Right lobe of liver (tissue), 4 donors: Measurements from ENCODE around the gene RRP8.

Experiments used
- POLR2A ChIP-seq: fragments of 450-650 bp; IDR thresholded peaks from one replicate; pipeline ENCODE4 v1.6.1; 2017; ENCODE audit warnings: antibody characterized with exemption, mild to moderate bottlenecking
- TF ChIP-seq, protein P1 (sequence below), 4 donors: fragments of 200-600 bp in 3 of 4; fragments of 450-650 bp in 1 of 4; IDR thresholded peaks; one replicate each; pipeline versions ENCODE4 v1.5.1 to v1.8.0; 2016 to 2022; ENCODE audit warnings: antibody characterized with exemption in 4 of 4, mild to moderate bottlenecking in 2 of 4
- donor health status: DM: no; HTN: no; CAD: no.
- donor health status: DM: no; HTN: no; CAD: no.
- donor health status: DM: no; HTN: yes; CAD: no.

DNA sequence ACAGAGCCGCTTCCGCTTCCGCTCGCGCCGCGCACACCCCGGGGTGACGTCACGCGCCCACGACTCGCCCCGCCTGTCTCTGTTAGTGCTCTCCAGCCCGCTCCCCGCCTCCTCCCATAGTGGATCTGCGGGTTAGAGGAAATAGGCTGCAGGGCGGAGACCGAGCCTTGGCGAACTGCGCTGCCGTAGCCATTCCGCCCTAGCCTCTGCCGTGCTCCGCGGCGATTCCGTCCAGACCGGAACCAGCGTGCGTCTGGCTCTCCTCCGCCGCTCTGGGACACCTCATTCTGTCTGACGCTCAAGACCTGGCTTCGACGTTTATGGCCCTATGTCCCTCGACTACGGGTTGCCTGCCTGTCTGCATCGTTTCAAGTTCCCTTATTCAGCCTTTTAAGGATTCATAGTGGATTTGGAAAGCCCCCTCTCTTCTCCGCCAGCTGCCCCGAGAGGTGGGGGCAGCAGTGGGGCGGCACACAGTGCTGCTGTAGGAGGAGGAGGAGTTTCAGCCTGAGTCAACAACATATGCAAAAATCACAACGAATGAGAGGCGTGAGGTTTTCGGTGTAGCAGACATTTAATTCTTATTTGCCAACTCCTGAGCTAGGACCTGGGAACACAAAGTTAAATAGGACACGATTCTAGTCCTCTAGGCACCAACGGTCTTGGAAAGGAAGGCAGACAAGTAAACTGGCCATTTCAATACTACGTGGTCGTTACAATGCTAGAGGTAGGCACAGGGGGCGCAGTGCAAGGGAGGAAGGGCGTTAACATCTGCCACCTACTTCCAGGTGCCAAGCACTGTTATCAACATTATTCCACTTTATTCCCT lies 9.0 kb upstream of the RRP8 start, which contains the start of gene TAF10:
- TF ChIP-seq, protein P1, sequence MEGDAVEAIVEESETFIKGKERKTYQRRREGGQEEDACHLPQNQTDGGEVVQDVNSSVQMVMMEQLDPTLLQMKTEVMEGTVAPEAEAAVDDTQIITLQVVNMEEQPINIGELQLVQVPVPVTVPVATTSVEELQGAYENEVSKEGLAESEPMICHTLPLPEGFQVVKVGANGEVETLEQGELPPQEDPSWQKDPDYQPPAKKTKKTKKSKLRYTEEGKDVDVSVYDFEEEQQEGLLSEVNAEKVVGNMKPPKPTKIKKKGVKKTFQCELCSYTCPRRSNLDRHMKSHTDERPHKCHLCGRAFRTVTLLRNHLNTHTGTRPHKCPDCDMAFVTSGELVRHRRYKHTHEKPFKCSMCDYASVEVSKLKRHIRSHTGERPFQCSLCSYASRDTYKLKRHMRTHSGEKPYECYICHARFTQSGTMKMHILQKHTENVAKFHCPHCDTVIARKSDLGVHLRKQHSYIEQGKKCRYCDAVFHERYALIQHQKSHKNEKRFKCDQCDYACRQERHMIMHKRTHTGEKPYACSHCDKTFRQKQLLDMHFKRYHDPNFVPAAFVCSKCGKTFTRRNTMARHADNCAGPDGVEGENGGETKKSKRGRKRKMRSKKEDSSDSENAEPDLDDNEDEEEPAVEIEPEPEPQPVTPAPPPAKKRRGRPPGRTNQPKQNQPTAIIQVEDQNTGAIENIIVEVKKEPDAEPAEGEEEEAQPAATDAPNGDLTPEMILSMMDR (IDR thresholded peaks at IDR 0.05), result peak; percentile 32 to 46 (median 34)
- peak; percentile 99 for TF ChIP-seq POLR2A
